ENCODE results near the gene VPS4B.

Gene VPS4B

DNA sequence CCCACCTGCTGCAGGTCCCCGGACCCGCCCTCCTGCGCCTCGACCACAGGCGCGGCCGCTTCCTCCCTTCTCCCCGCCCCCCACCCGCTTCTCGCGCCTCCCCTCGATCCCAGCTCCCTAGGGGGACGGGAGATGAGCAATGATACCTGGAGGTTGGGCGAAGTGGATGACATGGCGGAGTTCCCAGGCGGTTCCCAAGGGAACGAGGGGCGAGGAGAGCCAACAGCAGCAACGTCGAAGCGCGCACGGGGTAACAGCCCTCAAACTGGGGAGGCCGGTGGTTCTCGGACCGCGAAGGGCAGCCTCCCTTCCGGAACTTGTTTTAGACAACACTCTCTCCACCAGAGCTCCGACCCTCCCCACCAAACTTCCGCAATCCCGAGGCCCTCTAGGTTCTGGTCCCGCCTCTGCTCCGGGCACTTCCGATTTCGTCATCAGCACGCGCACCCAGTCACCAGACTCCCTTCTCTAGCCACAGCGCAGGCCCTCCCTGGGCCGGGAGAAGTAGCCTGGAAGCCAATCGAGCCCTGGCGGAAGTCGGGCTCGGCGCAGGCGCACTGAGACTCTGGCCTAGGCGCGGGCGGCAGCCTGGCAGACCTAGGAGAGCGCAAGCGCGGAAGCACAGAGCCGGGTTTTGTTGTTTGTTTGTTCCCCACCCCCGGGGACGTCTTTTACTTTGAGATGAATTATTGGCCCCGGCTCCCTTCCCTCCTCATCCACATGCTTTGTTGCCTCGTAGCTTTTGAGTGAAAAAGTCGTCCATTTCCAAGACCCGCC is at the start of gene VPS4B (continued):
- TF ChIP-seq, protein P1, sequence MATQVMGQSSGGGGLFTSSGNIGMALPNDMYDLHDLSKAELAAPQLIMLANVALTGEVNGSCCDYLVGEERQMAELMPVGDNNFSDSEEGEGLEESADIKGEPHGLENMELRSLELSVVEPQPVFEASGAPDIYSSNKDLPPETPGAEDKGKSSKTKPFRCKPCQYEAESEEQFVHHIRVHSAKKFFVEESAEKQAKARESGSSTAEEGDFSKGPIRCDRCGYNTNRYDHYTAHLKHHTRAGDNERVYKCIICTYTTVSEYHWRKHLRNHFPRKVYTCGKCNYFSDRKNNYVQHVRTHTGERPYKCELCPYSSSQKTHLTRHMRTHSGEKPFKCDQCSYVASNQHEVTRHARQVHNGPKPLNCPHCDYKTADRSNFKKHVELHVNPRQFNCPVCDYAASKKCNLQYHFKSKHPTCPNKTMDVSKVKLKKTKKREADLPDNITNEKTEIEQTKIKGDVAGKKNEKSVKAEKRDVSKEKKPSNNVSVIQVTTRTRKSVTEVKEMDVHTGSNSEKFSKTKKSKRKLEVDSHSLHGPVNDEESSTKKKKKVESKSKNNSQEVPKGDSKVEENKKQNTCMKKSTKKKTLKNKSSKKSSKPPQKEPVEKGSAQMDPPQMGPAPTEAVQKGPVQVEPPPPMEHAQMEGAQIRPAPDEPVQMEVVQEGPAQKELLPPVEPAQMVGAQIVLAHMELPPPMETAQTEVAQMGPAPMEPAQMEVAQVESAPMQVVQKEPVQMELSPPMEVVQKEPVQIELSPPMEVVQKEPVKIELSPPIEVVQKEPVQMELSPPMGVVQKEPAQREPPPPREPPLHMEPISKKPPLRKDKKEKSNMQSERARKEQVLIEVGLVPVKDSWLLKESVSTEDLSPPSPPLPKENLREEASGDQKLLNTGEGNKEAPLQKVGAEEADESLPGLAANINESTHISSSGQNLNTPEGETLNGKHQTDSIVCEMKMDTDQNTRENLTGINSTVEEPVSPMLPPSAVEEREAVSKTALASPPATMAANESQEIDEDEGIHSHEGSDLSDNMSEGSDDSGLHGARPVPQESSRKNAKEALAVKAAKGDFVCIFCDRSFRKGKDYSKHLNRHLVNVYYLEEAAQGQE (tag by site-specific recombination; IDR thresholded peaks at IDR 0.05), result no peak
- TF ChIP-seq ZNF174 (tag by site-specific recombination; IDR thresholded peaks at IDR 0.05) (no peak), ZNF335 (tag by site-specific recombination; conservative IDR thresholded peaks at IDR 0.05) (peak; percentile 96), TSHZ1 (tag by site-specific recombination; IDR thresholded peaks at IDR 0.05; ENCODE audit: borderline replicate concordance) (0 out of 2 replicates have a peak, but pooled peaks have one; percentile 25), ZNF654 (tag by site-specific recombination; IDR thresholded peaks at IDR 0.05; ENCODE audit: low read depth) (no peak), ZNF660 (tag by site-specific recombination; IDR thresholded peaks at IDR 0.05) (no peak), ZNF639 (tag by site-specific recombination; IDR thresholded peaks at IDR 0.05) (peak; percentile 35; the same call in 1 of the 2 replicates), ZNF837 (tag by site-specific recombination; IDR thresholded peaks at IDR 0.05) (no peak), PBX3 (CRISPR knock-in tag; IDR thresholded peaks at IDR 0.05) (peak; percentile 69; the same call in 1 of the 2 replicates), PATZ1 (tag by site-specific recombination; IDR thresholded peaks at IDR 0.05) (no peak; the same call in 1 of the 2 replicates), ZNF341 (tag by site-specific recombination; IDR thresholded peaks at IDR 0.05; ENCODE audit: low read depth) (peak; percentile 94), ZNF148 (tag by site-specific recombination; IDR thresholded peaks at IDR 0.05; ENCODE audit: borderline replicate concordance) (no peak), ZNF677 (tag by site-specific recombination; IDR thresholded peaks at IDR 0.05) (no peak), SALL2 (tag by site-specific recombination; IDR thresholded peaks at IDR 0.05; ENCODE audit: borderline replicate concordance) (no peak), HOXD13 (CRISPR knock-in tag; IDR thresholded peaks at IDR 0.05; ENCODE audit: borderline replicate concordance) (no peak), ZNF416 (tag by site-specific recombination; IDR thresholded peaks at IDR 0.05) (no peak), ZNF776 (tag by site-specific recombination; IDR thresholded peaks at IDR 0.05; ENCODE audit: borderline replicate concordance) (no peak), ZNF510 (tag by site-specific recombination; IDR thresholded peaks at IDR 0.05; ENCODE audit: insufficient replicate concordance) (no peak)
- TF ChIP-seq, protein P2, sequence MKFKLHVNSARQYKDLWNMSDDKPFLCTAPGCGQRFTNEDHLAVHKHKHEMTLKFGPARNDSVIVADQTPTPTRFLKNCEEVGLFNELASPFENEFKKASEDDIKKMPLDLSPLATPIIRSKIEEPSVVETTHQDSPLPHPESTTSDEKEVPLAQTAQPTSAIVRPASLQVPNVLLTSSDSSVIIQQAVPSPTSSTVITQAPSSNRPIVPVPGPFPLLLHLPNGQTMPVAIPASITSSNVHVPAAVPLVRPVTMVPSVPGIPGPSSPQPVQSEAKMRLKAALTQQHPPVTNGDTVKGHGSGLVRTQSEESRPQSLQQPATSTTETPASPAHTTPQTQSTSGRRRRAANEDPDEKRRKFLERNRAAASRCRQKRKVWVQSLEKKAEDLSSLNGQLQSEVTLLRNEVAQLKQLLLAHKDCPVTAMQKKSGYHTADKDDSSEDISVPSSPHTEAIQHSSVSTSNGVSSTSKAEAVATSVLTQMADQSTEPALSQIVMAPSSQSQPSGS (tag by site-specific recombination; IDR thresholded peaks at IDR 0.05; ENCODE audit: low read depth), result peak; percentile 64
- TF ChIP-seq, protein P3, sequence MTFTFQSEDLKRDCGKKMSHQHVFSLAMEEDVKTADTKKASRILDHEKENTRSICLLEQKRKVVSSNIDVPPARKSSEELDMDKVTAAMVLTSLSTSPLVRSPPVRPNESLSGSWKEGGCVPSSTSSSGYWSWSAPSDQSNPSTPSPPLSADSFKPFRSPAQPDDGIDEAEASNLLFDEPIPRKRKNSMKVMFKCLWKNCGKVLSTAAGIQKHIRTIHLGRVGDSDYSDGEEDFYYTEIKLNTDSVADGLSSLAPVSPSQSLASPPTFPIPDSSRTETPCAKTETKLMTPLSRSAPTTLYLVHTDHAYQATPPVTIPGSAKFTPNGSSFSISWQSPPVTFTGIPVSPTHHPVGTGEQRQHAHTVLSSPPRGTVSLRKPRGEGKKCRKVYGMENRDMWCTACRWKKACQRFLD (tag by site-specific recombination; IDR thresholded peaks at IDR 0.05), result no peak

All from HEK293 (cell line).